GM19455 (cell line): Measurements from ENCODE around the gene DCX.
"Not testable (repeated sequence)": the region's sequence is repeated elsewhere in the genome, so short reads cannot be mapped to it uniquely, and the experiment has no call there.

Experiments
- ATAC-seq: cut with Tn5 transposase; IDR thresholded peaks from one replicate; pipeline ENCODE4 v1.9.1; 2021; ENCODE audit not compliant: unreplicated experiment

Gene DCX

DNA sequence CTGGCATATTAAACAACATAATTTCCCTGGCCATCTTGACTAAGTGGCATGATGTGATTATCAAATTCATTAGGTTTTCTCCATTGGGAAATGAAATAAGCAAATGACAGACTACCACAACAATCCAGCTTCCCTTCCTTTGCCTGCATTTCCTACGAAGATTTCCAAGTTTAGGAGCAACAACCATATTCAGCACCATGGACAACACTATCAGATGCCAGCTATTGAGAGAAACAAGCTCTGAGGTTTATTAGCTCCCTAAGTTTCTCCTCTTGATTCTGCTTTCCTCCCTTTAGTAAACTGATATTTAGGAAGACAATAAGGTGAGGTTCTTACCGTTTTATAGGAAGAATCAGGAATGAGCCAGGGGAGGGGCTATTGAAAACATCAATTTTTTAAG, 36.2 kb downstream of the DCX start:
- ATAC-seq = no peak

DNA sequence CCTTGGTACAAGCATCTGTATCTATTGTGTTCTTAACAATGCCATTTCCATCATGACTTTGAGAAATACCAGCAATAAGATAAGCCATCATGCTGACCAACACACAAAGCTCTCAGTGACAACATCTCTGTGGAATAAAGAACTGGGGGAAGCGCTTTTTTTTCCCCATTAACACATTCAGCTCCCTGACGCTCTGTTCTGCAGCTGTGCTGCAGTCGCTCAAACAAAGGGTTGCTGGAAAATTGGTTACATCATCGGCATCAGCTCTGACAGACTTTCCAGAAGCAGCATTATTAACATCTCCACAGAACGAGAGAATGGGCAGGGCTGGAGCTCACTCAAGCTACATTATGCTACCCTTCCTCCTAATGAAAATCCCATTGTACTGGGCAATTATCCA, 39.9 kb downstream of the DCX start:
- no peak for ATAC-seq

DNA sequence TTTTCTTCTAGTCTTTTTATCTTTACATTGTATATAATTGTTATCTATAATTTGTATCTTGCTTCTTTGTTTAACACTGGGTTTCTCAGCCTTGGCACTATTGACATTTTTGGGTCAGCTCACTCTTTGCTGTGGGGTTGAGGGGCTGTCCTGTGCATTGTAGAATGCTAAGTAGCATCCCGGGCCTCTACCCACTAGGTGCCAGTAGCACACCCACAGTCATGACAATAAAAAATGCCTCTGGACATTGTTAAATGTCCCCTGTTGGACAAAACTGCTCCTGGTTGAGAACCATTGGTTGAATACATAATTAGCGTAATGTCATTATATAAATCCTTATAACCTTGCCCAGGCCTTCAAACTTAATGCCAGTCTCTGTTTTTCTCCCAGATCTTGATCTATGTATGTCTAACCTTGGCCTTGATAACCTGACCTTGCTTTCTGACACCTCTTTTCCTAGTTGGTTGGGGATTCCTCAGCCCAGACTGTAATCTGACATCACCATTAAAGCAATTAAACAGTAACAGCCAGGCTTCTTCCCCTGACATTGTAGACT, 46.1 kb downstream of the DCX start:
- no peak for ATAC-seq

DNA sequence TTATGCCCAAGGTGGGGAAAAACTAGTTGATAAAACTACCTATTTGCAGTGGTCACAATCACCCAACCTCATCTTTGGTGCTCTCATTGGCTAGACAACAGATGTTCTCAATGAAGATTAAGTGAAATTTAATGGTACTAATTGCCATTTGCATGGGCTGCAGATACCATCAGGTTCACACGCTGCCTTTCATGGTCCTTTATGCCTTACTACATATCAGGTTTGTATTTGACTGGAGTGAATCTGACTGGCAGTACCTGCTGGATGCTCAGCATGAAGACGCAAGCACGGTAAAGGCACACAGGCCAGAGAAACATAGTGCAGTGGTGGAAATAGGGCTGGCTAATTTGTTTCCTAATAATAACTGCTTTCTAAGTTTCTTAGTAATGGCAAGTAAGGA, 48.3 kb downstream of the DCX start:
- no peak for ATAC-seq

DNA sequence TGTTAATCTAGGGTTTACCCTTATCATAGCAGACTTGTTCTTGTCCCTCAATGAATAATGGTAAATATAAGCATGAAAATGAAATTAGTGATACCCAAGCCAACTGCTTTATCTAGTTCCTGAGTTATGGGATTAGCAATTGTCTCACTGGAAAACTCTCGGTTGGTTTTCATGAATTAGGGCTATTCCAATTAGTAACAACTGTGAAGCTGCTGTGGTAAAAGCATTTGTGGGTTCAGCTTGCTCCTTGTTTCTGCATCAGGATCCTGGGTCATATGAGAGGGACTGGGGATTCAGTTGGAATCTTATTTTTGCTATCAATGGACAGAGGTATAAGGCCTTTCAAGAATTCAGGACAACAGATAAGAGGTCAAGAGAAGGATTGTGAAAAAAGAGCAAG, 50.2 kb downstream of the DCX start:
- no peak for ATAC-seq

DNA sequence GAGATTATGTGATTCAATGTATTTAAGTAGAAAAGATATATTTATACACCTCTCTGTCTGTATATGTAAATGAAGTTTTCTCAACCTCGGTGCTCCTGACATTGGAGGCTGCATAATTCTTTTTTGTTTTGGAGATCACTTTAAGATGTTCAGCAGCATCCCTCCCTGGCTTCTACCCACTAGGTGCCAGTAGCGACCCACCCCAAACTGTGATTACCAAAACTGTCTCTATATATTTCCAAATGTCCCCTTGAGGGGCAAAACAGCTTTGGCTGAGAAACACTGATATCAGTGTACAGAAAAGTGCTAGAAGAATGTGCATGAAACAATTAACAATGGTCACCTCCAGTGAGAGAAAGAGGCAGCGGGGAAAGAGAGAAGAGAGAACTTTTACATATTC, 51.2 kb downstream of the DCX start:
- ATAC-seq = no peak

DNA sequence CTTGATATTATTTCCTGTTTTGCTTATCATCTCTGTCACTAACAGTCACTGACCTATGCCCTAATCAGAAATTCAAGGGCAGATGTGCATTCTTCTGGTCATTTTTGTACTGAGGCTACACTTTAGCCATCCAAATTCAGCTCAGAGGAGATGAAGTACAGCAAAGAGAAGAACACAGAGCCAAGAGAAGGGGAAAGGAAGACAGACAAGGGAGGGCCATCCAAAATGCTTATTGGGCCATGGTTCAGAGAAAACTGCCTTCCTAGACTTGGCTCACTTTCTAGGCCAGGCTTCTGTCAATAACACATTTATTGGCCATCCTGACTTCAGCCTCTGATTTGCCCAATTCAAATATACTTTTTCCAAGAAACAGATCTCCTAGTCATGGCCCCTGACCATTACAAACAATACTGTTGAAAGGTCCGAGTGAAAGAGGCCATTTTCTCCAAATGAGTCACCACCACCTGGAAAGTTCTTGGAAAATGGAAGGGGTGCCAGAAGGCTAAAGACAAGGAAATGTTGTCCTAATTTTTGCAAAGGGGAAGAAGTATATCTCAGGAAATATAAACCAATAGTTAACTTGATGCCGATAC, 56.4 kb downstream of the DCX start:
- ATAC-seq = no peak

DNA sequence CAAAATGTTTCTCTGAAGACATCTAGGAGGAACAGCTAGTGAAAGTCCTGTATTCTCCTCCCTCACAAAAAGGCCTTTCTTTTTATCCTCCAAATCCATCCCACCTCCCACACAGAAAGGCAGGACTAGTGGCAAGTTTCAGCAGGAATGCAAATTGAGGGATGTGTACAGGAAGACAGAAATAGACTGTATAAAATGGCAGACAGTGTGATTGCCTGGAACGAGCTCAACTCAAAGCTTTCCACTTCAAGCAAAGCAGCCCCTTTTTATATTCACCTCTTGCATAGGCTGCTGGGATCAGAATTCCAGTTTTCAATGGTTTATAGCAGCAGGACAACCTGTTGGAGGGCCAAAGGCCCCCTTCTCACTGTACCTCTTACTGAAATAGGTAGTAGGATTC, 57.5 kb downstream of the DCX start:
- ATAC-seq = no peak

DNA sequence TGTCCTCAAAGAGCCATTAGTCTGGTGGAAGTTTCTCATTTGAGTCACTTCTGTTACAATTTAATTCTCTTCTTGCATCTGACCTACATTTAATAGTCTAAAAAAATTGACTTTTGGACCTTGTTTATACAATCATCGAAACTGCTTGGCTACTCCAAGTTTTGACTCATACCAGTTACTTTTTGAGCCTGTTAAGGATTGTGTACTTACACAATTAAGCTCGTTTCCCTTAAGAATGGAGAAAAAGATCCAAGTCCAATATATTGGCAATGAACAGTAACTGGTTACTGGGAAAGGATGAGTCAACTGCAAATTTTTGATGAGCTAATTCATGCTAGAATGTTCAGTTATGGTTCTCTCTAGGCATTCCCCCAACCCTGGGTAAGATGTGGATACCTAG, 58.2 kb downstream of the DCX start:
- ATAC-seq = no peak

DNA sequence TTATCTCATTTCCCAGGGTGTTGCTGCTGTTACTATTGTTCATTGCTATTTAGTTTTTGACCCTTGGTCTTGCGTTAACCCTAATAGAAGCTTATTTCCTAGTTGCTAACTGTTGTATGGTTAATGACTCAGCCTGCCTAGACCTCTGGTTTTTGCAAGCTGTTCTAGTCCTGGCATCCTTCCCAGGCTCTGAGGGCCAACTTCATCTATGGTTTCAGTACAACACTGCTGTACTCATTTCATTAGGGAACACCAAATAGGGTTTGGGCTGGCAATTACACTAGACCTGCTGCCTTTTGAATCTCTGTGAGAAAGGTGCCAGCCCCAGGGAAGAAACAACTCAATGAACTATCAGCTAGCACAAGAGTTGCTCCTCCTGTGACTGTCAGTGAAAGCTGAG, 59.6 kb downstream of the DCX start:
- no peak for ATAC-seq

DNA sequence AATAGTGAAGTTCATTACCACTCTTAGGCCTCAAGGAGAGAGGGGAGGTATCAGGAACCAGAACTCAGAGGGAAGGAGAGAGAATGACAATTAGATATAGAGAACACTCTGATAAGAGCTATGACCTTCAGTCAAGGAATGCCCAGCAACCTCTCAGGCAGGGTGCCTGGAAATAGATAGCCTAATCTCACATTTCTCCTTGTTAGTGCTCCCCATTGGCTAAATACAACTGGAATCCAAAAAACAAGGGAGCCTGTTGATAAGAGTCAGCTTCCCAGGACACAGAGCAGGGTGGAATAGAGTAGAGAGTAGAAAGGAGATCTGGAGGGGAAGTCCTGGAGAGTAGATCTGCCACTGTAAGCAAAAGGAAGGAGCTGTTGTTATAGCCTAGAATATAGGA, 62.1 kb downstream of the DCX start:
- no peak for ATAC-seq

DNA sequence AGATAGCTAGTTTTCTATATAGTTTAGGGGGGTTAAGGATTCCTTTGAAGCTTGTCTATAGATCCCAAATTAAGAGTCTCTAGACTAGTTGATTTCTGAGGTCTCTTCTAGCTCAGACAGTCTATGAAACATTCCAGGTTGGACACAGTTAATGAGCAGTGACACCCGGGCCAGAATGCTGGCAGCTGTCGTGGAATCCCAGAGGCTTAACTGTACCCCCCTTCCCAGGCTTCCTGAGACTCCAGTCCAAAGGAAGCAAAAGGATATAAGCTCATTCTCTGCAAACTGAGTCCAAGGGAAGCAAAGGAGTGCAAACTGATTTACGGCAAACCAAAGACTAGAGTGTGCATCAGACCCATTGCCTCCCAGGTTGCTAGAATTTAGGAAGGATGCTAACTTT, 62.9 kb downstream of the DCX start:
- no peak for ATAC-seq

DNA sequence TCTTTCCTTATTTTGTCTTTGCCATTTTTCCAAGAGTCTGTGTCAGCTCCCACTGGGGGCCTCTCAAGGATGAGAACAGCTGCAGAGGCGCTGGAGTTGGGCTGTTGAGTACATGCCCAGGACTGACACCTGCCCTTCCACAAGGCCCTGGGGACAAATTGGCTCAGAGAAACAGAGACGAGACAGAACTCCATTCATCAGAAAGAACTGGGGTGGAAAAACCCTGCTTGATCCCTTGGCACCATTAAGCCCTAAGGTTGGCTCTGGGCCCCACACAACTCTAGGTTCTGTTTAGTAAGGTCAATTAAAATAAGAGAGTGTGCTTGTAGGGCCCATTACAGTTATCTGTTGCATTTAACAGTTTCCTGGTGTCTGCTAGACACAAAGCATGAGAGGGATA, 63.6 kb downstream of the DCX start:
- no peak for ATAC-seq

DNA sequence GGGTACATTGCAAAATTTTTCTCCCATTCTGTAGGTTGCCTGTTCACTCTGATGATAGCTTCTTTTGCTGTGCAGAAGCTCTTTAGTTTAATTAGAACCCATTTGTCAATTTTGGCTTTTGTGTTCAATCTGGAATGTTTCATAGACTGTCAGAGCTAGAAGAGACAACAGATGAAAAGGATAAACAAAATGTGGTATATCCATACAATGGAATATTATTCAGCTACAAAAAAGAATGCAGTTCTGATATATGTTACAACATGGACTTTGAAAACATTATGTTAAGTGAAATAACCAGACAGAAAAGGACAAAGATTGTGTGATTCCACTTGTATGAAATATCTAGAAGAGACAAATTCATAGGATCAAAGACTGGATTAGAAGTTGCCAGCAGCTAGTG, 65.8 kb downstream of the DCX start:
- ATAC-seq = not testable (repeated sequence)

DNA sequence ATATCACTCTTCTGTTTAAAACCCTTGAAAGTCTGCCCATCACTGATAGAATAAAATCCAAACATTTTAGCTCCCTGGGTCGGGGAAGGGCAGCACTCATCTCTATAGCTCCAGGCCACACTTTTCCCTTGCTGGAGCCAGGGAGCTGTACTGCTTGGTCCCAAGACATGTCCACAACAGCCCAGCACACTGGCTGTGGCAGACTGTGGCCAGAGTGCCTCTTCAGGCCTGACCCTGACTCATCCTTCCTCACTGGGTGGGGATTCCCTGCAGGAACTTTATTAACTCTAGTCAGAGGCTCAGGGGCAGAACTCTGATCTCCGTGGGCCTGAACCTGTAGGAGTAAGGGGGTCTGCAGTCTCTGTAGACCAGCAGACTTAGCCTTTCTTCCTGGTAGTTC, 71.9 kb downstream of the DCX start:
- ATAC-seq = no peak

DNA sequence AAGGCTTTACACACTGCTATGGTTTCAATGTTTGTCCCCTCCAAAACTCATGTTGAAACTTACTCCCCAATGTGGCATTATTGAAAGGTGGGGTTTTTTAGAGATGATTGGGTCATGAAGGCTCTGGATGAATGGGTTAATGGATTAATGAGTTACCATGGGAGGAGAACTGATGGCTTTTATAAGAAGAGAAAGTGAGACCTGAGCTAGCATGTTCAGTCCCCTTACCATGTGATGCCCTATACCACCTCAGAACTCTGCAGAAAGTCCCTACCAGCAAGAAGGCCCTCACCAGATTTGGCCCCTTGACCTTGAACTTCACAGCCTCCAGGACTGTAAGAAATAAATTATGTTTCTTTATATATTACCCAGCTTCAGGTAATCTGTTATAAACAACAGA, 72.8 kb downstream of the DCX start:
- ATAC-seq = no peak

DNA sequence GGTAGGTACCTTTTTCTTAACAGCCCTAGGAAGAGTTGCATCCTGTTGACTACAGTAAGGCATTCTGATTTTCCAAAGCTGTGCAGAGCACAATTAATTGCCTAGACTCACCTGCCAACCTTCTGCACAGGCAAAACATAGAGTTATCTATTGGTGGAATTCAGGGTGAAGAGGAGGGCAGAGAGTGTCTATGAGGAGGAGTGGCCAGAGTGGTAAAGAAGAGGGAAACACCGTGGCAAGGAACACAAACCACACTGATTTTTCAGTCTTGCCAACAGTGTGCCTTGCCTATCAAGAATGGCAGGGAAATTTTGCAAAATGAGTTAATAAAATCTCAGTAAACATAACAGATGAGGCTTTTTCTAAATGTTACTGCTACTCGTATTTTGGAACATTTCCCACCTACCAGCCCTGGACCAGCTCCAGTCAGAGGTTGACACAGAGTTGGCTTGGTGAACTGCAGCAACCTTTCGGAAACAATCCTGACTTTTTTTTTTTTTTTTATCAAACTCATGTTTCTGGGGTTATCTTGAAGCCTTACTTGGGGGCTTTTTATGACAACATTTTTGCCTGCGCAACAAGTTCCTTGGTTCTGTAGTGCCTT, 73.8 kb downstream of the DCX start:
- ATAC-seq = no peak

DNA sequence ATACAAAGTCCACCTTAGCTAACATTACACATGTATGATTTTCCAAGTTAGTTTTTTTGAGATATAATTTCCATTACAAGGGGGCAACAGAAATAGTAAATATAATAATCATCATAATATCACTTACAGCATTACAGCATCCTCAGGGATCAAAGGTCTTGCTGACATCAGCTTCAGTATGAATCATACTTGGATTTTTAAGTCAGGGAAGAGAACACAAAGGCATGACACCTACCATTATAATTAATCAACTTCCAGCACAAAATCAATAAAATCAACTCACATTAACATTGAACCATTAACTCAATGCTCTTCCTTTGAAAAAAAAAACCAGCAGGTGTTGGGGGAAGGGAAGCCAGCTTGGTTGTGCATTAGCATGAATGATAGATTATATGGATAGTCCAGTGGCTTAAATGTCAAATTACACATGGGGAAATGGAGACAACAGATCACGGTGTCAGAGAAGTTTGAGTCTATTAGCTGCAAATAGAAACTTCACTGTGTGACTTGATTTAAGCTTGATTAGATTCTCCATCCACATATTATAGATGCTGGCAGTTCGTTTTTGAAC, 74.8 kb downstream of the DCX start:
- ATAC-seq = no peak

DNA sequence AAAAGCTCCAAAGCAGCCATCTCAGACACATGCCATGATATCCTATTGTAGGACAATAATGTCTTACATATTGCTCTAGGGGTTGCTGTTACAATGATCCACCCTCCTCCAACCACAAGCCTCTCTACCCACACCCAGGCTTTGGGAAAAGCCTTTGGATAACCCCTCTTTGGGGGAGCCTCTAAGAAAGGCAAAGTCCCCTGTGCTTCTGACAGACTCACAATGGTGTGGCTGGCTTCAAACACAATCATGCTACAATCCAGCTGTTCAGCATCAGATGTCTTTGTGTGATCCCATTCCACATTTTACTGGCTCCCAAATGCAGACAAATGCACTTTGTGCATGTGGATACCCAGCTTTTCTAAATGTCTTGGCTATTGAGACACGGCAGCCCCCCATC, 75.9 kb downstream of the DCX start:
- no peak for ATAC-seq

DNA sequence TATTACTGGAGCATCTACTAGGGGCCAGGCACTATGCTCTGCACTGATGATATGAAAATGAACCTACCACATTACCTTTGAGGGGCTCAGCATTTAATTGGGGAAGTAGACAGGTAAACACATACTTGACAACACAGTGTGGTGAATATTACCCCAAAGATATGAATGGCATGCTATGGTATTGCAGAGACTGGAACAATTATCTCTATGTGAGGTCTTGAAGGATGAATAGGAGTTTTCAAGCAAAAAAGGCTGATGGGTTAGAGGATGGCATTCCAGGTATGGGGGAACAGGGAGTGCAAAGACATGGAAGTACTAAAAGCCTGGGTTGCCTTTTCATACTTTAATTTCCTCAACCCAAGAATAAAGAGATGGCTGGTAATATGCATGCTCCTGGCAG, 82.6 kb downstream of the DCX start:
- ATAC-seq = no peak

DNA sequence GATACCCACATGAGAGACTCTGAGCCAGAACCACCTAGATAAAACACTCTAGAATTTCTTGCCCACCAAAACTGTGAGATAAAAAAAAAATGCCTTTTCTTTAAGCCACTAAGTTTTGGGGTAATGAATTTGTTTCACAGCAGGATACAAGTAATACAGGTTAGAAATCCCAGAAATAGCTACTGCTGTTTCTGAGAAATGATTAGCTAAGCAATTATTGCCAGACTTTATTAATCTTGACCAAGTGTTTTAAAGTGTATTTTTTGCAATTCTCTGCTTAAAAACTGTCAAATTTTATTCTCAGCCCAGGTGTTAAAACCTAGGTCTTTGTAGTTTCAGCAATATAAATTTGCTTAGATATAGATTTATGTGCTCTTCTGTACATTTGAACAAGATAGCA, 83.1 kb downstream of the DCX start:
- ATAC-seq = no peak

DNA sequence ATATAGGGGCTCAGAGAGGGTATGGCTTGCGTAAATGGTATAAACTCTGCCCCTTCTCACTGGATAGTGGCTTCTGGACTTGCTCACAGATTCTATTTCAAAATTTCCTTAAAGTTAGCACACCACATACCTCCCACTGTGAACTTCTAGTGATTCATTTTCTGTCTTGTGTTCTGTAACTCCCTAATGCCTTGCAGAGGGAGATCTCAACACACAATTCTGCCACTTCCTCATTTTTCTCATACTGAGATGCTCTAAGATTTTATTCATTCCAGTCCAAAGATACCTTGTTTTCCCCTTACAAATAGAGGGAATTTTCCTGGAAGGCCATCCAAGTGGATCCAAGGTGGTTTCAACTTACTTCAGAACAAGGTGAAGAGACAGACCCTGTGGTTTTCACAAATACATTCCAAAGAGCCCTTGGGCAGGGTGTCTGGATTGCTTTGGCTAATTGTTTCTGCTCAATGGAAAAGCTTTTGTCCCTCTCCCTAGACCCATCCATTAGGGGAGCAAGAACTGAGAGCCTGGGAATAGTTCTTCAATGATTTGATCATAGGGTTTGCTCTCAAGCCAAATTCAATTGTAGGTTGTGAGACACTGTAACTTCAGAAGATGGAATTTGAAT, 89.6 kb downstream of the DCX start:
- no peak for ATAC-seq
